HUES64 (cell line): ENCODE measurements around the gene CDC42BPA.

Experiments used
- H3K27ac ChIP-seq: 2 replicates; pipeline ENCODE4 v1.7.0; 2013; ENCODE audit warnings: low read depth, low read length, inconsistent platforms
- H3K27me3 ChIP-seq: 2 replicates; pipeline ENCODE4 v1.6.1; 2013; ENCODE audit warnings: mild to moderate bottlenecking, low read length; ENCODE audit not compliant: insufficient read depth
- H3K36me3 ChIP-seq: 2 replicates; pipeline ENCODE4 v1.6.1; 2013; ENCODE audit warnings: mild to moderate bottlenecking, low read length; ENCODE audit not compliant: insufficient read depth
- H3K4me1 ChIP-seq: 2 replicates; pipeline ENCODE4 v1.6.1; 2013; ENCODE audit warnings: mild to moderate bottlenecking, low read length, moderate library complexity; ENCODE audit not compliant: insufficient read depth
- H3K4me3 ChIP-seq: 2 replicates; pipeline ENCODE4 v1.5.1; 2013; ENCODE audit warnings: mild to moderate bottlenecking, low read length, moderate library complexity
- H3K9ac ChIP-seq: 2 replicates; pipeline ENCODE4 v1.6.1; 2013; ENCODE audit warnings: mild to moderate bottlenecking, low read depth, low read length
- H3K9me3 ChIP-seq: 2 replicates; pipeline ENCODE4 v1.6.1; 2013; ENCODE audit warnings: low read depth, low read length; ENCODE audit not compliant: insufficient read depth
- WGBS: fragments of 150-250, 120-280 bp; methylation state at CpG from one replicate; pipeline ENCODE4 v1.1.7; 2013; ENCODE audit warnings: missing lambda C conversion rate; 5-methylcytosine and 5-hydroxymethylcytosine counted together

CDC42BPA gene

DNA sequence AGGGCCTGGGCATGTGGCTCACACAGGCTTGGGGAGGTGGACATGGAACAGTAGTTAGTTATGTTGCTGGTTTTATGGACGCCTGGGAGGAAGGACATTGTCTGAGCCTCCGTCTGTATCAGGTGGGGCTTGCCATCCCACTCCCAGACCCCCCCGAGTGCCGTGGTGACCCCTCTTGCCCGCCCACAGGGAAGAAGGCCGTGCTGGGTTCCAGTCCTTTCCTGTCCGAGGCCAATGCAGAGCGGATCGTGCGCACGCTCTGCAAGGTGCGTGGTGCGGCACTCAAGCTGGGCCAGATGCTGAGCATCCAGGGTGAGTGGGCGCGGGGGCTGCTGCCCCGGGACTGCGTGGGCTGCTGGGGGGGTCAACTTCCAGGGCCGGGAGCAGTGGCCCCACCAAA lies 336.5 kb downstream of the CDC42BPA start:
- 94% methylated on average over 18 of the region's 18 CpGs for WGBS
- Histone ChIP-seq H3K27me3 (no peaks in the 10 kb centered on the region), H3K9me3 (no peaks in the 10 kb centered on the region), H3K4me3 (no peak overlapping the region), H3K9ac (no peak overlapping the region), H3K27ac (no peak overlapping the region), H3K4me1 (no peaks in the 10 kb centered on the region), H3K36me3 (peaks cover 21% of the 10 kb centered on the region)

DNA sequence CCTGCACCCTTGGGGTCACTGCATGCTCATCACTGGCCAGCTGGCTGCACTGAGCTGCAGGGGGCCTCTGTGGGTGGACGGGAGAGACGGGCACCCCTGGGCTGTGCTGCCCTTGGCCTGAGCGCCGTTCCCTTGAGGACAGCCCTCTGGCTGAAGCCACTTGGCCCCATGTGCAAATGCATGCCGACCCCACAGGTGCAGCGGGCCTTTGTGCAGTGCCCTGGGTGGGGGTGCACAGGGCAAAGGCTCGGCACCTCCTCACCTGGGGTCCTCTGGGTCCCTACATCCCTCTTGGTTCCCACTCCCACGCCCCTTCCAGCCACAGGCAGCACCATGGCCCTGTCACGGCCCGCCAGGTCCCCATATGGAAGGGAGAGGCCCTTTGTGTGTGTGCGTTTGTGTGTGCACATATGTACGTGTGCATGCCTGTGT lies 336.9 kb downstream of the CDC42BPA start:
- H3K9ac ChIP-seq, result no peak overlapping the region
- H3K27ac ChIP-seq, result no peak overlapping the region
- H3K27me3 ChIP-seq, result no peaks in the 10 kb centered on the region
- no peaks in the 10 kb centered on the region for H3K4me1 ChIP-seq
- 94% methylated on average over 12 of the region's 12 CpGs for WGBS
- H3K9me3 ChIP-seq, result no peaks in the 10 kb centered on the region
- H3K36me3 ChIP-seq, result peaks cover 16% of the 10 kb centered on the region; the same call in 1 of the 2 replicates
- no peak overlapping the region for H3K4me3 ChIP-seq

DNA sequence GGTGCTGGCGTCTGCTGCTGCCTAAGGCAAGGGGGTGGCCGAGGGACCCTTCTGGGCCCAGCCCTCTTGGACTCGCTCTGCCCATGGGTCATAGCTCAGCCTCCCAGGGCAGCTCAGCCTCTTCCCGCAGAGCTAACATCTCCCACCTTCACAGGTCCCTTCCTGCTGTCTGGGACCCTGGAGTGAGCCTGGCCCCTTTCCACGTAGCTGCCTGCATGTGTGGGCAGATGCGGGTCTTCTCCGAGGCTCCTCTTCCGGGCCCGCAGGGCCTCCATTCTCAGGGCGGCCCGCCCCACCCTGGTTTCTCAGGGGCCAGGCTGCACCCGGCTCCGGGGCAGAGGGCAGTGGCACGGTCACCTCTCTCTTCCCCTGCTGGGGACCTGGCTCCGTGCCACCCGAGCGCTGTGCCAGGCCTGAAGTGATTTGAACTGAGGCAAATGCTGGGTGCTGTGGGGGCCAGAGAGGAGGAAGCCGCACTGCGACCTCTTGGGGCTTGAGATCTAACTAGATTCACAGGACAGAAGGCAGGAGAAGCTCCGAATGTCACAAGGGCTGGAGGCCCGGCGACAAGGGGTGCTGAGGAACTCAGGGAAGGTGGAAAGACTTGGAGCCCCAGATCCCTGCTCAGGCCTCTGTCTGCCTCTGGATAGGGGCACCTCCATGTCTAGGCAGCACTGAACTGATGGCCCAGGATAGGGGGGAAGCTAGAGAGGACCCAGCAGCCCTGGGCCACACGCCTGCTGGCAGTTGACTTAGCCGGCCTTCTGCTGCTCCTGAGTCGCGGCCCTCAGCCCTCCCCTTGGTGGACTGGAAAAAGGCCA lies 337.5 kb downstream of the CDC42BPA start:
- WGBS, result 94% methylated on average over 26 of the region's 26 CpGs
- H3K9ac ChIP-seq, result no peak overlapping the region
- H3K4me3 ChIP-seq, result no peak overlapping the region
- H3K27ac ChIP-seq, result no peak overlapping the region
- H3K9me3 ChIP-seq, result no peaks in the 10 kb centered on the region
- H3K4me1 ChIP-seq, result no peaks in the 10 kb centered on the region; the same call in 1 of the 2 replicates
- H3K27me3 ChIP-seq, result no peaks in the 10 kb centered on the region
- peaks cover 13% of the 10 kb centered on the region; the same call in 1 of the 2 replicates for H3K36me3 ChIP-seq

DNA sequence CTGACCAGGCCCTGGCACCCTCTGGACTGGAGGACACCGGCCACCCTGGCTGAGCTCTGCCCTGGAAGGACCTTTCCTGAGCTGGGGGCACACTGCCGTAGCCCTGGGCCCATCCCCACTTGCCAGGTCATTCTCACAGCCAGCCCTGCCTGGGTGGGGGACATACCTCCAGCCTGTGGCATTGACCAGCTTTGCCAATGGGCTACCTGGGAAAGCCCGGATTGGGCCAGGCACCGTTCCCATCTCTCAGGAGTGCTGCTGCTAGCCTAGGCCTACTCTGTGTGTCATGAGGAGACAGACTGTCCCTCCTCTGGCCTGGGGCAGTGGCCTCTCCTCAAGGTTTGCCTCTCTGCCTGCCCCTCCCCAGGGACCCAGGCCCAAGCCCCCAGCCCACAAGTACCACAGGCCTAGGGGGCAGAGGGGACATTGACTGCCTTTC lies 338.2 kb downstream of the CDC42BPA start:
- peaks cover 4% of the 10 kb centered on the region; the same call in 1 of the 2 replicates for H3K4me1 ChIP-seq
- no peak overlapping the region for H3K4me3 ChIP-seq
- peaks cover 7% of the 10 kb centered on the region; the same call in 1 of the 2 replicates for H3K36me3 ChIP-seq
- H3K27ac ChIP-seq, result no peak overlapping the region
- WGBS, result 94% methylated on average over 4 of the region's 4 CpGs
- H3K27me3 ChIP-seq, result no peaks in the 10 kb centered on the region
- H3K9ac ChIP-seq, result no peak overlapping the region
- H3K9me3 ChIP-seq, result no peaks in the 10 kb centered on the region

DNA sequence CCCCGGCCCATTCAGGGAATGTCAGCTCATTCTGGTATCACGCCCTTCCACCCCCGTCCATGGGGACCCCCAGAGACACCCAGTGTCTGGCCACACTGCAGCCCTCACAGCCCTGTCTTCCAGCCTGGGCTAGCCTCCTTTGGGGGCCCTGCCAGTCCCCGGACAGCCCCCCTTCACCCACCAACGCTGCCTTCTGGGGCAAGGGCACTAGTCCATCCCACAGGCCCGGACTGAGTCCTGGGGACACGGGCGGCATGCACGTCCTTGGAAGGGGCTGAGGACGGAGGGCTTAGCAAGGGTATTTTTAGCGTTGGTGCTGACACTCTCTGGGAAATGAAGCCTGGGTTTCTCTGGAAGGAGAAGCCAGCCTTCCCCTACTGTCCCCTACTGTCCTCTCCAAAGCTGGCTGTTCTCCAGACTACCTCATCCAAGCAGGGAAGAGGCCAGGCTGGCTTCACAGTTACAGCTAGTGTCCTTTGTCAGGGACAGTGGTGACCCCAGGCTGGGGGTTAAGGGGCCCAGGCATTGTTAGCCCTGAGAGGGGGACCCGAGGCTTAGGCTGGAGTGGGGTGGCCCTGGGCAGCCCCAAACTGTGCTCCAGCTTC lies 338.7 kb downstream of the CDC42BPA start:
- WGBS, result 92% methylated on average over 12 of the region's 12 CpGs
- no peaks in the 10 kb centered on the region for H3K27me3 ChIP-seq
- no peak overlapping the region for H3K9ac ChIP-seq
- no peak overlapping the region for H3K4me3 ChIP-seq
- no peak overlapping the region for H3K27ac ChIP-seq
- no peaks in the 10 kb centered on the region for H3K9me3 ChIP-seq
- H3K36me3 ChIP-seq, result peaks cover 6% of the 10 kb centered on the region; the same call in 1 of the 2 replicates
- H3K4me1 ChIP-seq, result peaks cover 5% of the 10 kb centered on the region; the same call in 1 of the 2 replicates

DNA sequence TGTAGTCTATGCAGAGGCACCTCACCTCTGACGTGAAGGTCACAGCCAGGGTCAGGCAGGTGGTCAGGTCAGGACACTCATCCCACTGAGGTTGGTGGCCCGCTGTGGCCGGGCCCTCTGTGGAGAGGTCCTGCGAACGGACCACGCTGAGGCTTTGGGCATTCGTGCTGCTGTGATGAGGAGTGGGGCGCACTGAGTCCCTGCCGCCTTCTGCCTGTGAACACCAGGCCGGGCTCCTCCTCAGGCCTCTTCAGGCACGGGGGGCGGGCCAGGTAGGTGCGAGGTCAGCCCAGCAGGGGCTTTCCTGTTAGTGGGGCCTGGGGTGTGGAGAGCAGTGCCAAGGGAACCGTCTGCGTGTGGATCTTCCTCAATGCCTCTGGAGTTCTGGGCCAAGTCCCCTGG lies 339.2 kb downstream of the CDC42BPA start:
- peaks cover 6% of the 10 kb centered on the region; the same call in 1 of the 2 replicates for H3K36me3 ChIP-seq

DNA sequence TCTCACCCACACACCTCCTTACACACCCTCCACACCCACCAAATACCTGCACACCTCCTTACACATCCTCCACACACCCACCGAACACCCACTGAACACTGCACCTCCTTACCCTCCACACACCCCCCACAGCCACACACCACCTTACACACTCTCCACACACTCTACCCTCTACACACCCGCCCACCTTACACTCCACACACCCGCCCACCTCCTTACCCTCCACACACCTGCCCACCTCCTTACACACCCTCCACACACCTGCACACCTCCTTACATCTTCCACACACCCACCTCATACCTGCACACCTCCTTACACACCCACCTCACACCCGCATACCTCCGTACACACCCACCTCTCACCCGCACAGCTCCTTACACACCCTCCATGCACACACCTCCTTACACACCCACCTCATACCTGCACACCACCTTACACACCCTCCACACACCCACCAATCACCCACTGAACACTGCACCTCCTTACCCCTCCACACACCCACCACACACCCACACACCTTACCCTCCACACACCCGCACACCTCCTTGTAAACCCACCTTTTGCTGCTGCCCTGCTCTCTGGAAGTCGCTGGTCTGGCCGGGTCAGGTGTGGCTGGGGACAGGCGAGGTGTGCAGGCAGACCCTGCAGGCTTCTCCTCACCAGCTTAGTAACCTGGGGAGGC lies 339.7 kb downstream of the CDC42BPA start:
- Histone ChIP-seq H3K9me3 (no peaks in the 10 kb centered on the region), H3K27ac (no peak overlapping the region), H3K9ac (no peak overlapping the region), H3K27me3 (no peaks in the 10 kb centered on the region), H3K36me3 (peaks cover 6% of the 10 kb centered on the region; the same call in 1 of the 2 replicates), H3K4me1 (peaks cover 5% of the 10 kb centered on the region; the same call in 1 of the 2 replicates), H3K4me3 (no peak overlapping the region)
- WGBS, result 95% methylated on average over 10 of the region's 10 CpGs

More for the DNA sequence above, 339.2 kb downstream of the CDC42BPA start:
- WGBS, result 85% methylated on average over 15 of the region's 15 CpGs
- H3K27ac ChIP-seq, result no peak overlapping the region
- H3K4me3 ChIP-seq, result no peak overlapping the region
- H3K9me3 ChIP-seq, result no peaks in the 10 kb centered on the region
- no peak overlapping the region for H3K9ac ChIP-seq
- H3K27me3 ChIP-seq, result no peaks in the 10 kb centered on the region
- peaks cover 5% of the 10 kb centered on the region; the same call in 1 of the 2 replicates for H3K4me1 ChIP-seq

DNA sequence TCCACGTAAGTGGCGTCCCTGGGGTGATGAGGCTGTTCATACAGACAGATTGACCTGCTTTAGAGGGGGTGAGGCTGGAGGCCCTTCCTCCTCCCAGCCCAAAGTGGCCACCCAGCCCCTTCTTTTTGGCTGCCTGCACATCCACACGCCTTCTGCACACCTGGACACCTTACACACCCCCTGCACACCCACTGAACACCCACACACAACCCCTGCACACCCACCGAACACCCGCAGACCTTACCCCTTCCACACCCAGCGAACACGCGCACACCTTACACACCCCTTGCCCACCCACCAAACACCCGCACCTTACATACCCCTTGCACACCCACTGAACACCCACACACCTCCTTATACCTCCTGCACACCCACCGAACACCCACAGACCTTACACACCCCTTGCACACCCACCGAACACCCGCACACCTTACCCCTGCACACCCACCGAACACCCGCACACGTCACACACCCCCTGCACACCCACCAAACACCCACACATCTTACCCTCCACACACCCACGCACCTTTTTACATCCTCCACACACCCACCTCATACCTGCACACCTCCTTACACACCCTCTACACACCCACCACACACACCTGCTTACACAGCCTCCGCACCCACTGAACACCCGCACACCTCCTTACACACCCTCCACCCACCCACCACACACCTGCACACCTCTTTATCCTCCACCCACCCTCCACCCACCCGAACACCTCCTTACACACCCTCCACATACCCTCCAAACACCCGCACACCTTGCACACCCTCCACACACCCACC lies 340.5 kb downstream of the CDC42BPA start:
- WGBS, result 91% methylated on average over 20 of the region's 20 CpGs
- peaks cover 6% of the 10 kb centered on the region; the same call in 1 of the 2 replicates for H3K36me3 ChIP-seq

DNA sequence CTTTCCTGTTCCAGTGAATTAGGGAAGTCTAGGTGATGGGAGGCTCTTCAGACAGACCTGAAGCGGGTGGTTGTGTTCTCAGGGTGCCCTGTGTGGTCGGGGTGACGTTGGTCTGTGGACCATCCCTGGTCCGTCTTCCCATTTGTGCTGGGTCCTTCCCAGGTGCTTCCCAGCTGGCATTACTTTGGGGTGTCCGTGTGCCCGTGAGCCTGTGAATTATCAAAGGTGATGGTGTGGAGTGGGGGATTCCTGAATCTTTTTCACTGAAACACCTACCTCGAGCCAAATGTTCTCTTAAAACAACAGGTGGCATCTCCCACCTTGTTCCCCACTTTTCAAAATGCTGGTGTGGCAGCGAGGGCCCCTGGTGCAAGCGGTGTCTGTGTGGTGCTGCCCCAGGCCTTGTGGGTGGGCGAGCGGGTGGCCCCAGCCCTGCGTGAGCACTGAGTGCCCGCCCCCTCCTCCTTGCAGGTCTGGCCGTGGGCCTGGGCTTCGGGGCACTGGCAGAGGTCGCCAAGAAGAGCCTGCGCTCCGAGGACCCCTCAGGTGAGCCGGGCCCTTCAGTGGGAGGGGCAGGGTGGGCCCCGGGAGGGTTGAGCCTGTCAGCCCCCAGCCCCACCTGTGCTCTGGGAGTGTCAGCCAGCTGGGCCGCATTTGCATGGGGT lies 341.2 kb downstream of the CDC42BPA start:
- Histone ChIP-seq H3K36me3 (0 out of 2 replicates have a peak, but pooled peaks cover 2% of the 10 kb centered on the region), H3K27me3 (no peaks in the 10 kb centered on the region), H3K9ac (no peak overlapping the region)

More for the DNA sequence above, 340.5 kb downstream of the CDC42BPA start:
- Histone ChIP-seq H3K9ac (no peak overlapping the region), H3K27ac (no peak overlapping the region), H3K27me3 (no peaks in the 10 kb centered on the region), H3K9me3 (no peaks in the 10 kb centered on the region), H3K4me3 (no peak overlapping the region), H3K4me1 (peaks cover 5% of the 10 kb centered on the region; the same call in 1 of the 2 replicates)

More for the DNA sequence above, 341.2 kb downstream of the CDC42BPA start:
- Histone ChIP-seq H3K4me3 (no peak overlapping the region), H3K4me1 (peaks cover 5% of the 10 kb centered on the region; the same call in 1 of the 2 replicates), H3K9me3 (no peaks in the 10 kb centered on the region), H3K27ac (no peak overlapping the region)
- 89% methylated on average over 19 of the region's 21 CpGs for WGBS
